HepG2 (cell line): ENCODE data around the gene VAMP5.

ENCODE experiments used
- CTCF ChIP-seq: sonication (generic); formaldehyde crosslinking; IDR thresholded peaks from 2 replicates; pipeline ENCODE4 v1.5.0; 2020; ENCODE audit warnings: mild to moderate bottlenecking, missing genetic modification reagents, moderate library complexity
- ETV6 ChIP-seq: sonication (generic); formaldehyde crosslinking; conservative IDR thresholded peaks from 2 replicates; pipeline ENCODE4 v1.4.0; 2020; ENCODE audit warnings: missing genetic modification reagents
- EZH2 ChIP-seq: conservative IDR thresholded peaks from 2 replicates; pipeline ENCODE4 v1.6.1; 2012; ENCODE audit warnings: mild to moderate bottlenecking, low read depth, low read length, moderate library complexity
- FOXK1 ChIP-seq: sonication (generic); formaldehyde crosslinking; IDR thresholded peaks from 2 replicates; pipeline ENCODE4 v1.4.0; 2020; ENCODE audit warnings: low read depth, missing genetic modification reagents, borderline replicate concordance
- IRF1 ChIP-seq: sonication (generic); formaldehyde crosslinking; IDR thresholded peaks from 2 replicates; pipeline ENCODE4 v1.4.0; 2020; ENCODE audit warnings: low read depth, mild to moderate bottlenecking, missing genetic modification reagents
- REPIN1 ChIP-seq: sonication (generic); formaldehyde crosslinking; IDR thresholded peaks from 2 replicates; pipeline ENCODE4 v1.8.0; 2022; ENCODE audit warnings: missing genetic modification reagents, low read depth, mild to moderate bottlenecking, borderline replicate concordance
- SMC3 ChIP-seq: IDR thresholded peaks from 2 replicates; pipeline ENCODE4 v1.6.1; 2011; ENCODE audit warnings: low read length, improper control_type of control experiment
- ZBTB21 ChIP-seq: sonication (generic); formaldehyde crosslinking; IDR thresholded peaks from 2 replicates; pipeline ENCODE4 v1.4.0; 2020; ENCODE audit warnings: missing genetic modification reagents
- ZNF121 ChIP-seq: sonication (generic); formaldehyde crosslinking; IDR thresholded peaks from 2 replicates; pipeline ENCODE4 v1.5.0; 2020; ENCODE audit warnings: mild to moderate bottlenecking, missing genetic modification reagents
- ZNF143 ChIP-seq: sonication (generic); formaldehyde crosslinking; IDR thresholded peaks from 2 replicates; pipeline ENCODE4 v1.4.0; 2020; ENCODE audit warnings: missing genetic modification reagents
- ZNF24 ChIP-seq: fragments of 450-650 bp; IDR thresholded peaks from 2 replicates; pipeline ENCODE4 v1.6.1; 2017; ENCODE audit warnings: antibody characterized with exemption, mild to moderate bottlenecking
- ZNF274 ChIP-seq: sonication (generic); formaldehyde crosslinking; IDR thresholded peaks from 2 replicates; pipeline ENCODE4 v1.5.1; 2020; ENCODE audit warnings: mild to moderate bottlenecking, missing genetic modification reagents
- ZNF34 ChIP-seq: sonication (generic); formaldehyde crosslinking; IDR thresholded peaks from 2 replicates; pipeline ENCODE4 v1.4.0; 2020; ENCODE audit warnings: mild to moderate bottlenecking, missing genetic modification reagents, borderline replicate concordance
- ZNF644 ChIP-seq: IDR thresholded peaks from 2 replicates; pipeline ENCODE4 v1.6.1; 2016; ENCODE audit warnings: low read depth

- TF ChIP-seq ZNF121 (CRISPR knock-in tag) (no peak), IRF1 (CRISPR knock-in tag) (no peak), REPIN1 (CRISPR knock-in tag) (no peak), ZNF34 (CRISPR knock-in tag) (no peak), SMC3 (no peak), ZBTB21 (CRISPR knock-in tag) (no peak), ZNF143 (CRISPR knock-in tag) (no peak), ZNF644 (CRISPR knock-in tag) (no peak), CTCF (CRISPR knock-in tag) (no peak), EZH2 (no peak), FOXK1 (CRISPR knock-in tag) (no peak), ZNF24 (no peak), ETV6 (CRISPR knock-in tag) (no peak), ZNF274 (CRISPR knock-in tag) (no peak)
Measured at GRCh38 chr2:85600235-85600575, 16.0 kb downstream of the VAMP5 start.
